ENCODE results near the gene DNASE1L3.

DNASE1L3 gene

DNA sequence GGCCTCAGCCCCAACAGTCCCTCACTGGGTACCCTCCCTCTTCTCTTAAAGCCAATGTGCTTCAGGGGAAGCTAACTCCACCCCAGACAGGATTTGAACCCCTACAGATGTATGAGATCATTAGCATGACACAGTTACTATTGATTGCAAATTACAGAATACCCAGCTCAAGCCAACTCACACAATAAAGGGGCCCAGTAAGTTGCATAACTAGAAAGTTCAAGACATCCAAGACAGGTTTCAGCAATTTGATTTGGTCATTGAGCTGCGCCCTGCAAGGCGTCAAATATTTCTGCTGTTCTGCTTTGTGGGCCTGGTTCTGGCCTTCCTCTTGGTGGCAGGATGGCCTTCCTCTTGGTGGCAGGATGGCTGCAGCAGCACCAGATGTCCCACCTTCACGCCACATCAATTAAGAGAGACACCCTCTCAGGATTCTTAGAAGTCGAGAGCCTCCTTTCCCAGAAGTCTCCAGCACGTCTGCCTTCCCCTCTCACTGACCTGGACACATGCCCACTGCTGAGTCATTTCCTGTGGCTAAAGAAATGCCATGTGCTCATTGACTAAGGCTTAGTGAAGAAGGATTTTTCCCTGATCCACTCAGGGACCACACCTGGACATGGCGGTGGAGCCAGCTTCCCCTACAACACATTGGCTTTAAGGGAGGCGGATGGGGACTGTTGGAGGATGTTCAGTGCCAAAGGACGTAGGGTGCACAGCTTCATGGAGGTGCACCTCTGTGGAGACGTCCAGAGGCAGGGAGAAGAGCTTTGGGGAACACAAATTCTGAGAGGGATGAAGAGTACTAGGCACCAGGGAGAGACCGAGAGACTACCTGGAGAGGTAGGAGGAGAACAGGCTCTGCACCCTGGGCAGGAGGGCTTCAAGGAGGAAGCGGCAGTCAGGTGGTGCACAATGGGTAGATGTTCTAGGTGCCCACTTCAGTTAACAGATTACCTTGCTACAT lies 49.1 kb downstream of the DNASE1L3 start:
- peak; percentile 26 for DNase-seq (ENCODE audit: low spot score)

DNA sequence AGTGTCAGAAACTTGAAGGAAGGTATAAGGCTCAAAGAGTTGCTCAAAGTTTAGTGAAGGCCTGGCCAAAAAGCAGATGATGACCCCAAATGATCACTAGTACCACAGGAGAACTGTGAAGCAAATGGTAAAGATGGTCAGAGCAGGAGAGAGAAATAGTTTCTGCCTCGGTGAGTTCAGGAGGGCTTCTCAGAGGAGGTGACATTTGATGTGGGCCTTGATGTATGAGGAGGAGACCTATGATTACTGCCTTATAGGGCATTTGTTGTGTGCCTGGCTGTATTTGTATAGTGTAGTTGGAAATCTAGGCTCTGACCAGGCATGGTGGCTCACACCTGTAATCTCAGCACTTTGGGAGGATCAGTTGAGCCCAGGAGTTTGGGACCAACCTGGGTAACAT lies 50.4 kb downstream of the DNASE1L3 start:
- no peak for DNase-seq (ENCODE audit: low spot score)

DNA sequence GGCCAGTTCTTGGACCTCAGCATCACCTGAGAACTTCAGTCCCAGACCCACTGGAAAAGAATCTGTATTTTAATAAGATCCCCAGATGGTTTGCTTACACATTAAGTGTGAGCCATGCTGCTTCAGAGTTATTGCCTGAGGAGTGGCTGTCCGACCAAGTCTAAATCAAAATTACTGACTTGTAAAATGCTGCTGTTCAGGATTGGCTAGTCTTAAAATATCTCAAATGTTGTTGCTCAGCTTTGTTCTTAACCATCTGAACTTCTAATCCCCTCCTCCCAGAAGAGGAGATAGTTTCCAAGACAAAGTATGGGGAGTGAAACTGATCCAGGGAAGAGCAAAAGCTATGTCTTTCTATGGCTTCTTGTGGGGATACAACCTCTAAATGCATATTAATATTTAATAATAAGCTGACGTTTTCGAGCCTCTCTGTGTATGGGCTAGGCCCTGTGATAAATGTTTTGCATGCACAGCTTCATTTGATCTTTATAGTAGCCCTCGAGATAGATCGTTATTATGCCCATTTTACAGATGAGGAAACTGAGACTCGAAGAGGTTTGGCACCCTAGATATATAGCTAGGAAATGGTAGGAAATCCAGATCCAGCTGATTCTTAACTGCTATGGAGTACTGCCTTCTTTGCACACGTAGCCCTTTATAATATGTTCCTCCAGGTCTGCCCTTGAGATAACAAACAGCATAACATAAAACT lies 52.2 kb downstream of the DNASE1L3 start:
- no peak for DNase-seq (ENCODE audit: low spot score)

DNA sequence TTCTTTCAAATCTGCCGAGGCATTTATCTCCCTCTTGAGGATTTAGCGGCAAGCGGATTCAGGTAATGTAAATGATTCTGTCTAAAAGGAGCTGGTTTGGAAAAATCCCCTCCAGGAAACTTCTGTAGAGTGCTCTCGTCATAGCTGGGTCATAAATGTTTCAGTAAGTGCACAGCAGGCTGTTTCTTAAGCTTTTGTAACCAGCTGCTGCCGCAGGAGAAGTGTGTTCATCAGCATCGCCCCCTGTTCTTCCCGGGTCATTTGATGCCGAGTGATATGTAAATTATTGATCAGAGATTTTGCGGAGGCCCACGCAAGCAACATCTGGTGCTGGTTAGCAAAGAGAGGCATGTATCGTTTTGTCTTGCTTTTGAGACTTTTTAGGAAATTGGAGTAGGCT lies 53.1 kb downstream of the DNASE1L3 start:
- DNase-seq (ENCODE audit: low spot score) = no peak

DNA sequence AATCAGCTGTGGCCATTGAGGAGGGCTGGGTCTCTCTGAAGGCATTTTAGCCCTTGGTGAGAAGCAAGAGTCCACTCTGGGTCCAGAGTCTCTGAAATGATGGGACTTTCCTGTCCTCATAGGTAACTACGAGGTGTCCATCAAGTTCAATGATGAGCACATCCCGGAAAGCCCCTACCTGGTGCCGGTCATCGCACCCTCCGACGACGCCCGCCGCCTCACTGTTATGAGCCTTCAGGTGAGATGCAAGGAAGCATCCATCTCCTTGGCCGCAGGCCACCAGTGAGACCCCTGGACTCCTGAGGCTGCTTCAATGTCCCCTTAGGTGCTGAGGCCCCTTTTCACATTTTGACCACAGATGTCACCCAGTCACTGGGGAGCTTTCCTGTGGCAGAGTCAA lies 54.9 kb downstream of the DNASE1L3 start:
- DNase-seq (ENCODE audit: low spot score) = no peak

DNA sequence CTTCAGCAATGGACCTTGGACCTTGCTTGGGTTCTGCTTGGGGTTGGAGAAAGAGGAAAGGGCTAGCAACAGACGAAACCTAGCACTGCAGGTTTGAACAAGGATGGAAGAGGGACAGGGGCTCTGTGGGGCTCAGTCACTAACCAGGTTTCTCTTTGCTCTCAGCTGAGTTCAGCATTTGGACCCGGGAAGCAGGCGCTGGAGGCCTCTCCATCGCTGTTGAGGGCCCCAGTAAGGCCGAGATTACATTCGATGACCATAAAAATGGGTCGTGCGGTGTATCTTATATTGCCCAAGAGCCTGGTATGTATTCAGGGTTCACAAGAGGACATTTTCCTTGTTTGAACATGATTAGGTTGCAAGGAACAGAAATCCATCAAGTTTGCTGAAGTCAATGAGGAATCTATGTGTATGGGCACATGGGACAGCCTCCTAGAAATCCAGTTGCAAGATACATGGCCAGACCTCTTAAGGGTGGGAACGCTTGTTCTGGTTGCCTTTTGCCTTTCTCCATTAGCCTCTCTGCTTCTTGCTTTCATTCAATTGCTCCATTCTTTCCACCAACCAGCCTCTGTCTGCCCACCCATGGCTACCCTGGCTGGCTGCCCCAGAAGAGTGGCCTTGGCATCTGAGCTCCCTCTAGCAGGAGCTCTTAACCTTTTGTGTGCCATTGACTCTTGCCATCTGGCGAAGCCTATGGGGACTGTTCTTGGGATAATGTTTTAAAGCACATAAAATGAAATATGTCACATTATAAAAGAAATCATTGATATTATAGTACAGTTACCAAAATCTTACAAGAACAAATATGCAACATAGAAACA lies 55.9 kb downstream of the DNASE1L3 start:
- no peak for DNase-seq (ENCODE audit: low spot score)

DNA sequence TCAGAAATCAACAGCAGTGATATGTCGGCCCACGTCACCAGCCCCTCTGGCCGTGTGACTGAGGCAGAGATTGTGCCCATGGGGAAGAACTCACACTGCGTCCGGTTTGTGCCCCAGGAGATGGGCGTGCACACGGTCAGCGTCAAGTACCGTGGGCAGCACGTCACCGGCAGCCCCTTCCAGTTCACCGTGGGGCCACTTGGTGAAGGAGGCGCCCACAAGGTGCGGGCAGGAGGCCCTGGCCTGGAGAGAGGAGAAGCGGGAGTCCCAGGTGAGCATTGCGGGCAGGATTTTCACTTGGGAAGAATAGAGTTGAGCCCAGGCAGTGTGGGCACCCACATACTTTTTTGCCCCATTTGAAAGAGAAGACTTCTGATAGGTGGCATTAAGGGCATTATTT lies 57.4 kb downstream of the DNASE1L3 start:
- no peak for DNase-seq (ENCODE audit: low spot score)

DNA sequence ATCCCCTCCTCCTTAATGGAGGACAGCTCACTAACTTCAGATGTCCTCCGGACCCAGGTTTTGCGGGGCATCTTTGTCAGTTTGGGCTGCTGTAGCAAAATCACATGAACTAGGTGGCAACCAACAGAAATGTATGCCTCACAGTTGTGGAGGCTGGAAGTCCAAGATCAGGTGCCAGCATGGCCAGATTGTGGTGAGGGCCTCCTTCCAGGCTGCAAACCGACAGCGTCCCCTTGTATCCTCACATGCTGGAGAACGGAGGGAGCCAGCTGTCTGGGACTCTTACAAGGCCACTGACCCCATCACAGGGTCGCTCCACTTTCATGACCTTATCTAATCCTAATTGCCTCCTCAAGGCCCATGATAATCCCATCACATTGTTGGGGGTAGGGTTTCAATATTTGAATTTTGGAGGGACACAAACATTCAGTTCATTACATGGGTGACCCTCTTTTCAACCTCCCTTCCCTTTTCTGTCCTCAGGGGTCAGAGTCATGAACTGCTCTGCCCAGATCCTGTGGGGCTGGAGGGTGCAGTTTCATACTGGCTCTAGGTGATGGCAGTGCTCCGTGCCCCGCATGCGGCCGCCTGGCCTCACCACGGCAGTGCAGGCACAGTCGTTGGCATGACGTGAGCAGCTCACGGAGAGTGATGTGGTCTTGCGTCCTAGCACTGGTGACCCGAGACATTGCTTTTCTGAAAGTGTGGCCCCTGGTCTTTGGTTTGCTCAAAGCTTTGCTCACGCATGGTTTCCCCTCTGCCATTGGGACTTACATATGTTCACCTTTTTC lies 58.4 kb downstream of the DNASE1L3 start:
- no peak for DNase-seq (ENCODE audit: low spot score)

DNA sequence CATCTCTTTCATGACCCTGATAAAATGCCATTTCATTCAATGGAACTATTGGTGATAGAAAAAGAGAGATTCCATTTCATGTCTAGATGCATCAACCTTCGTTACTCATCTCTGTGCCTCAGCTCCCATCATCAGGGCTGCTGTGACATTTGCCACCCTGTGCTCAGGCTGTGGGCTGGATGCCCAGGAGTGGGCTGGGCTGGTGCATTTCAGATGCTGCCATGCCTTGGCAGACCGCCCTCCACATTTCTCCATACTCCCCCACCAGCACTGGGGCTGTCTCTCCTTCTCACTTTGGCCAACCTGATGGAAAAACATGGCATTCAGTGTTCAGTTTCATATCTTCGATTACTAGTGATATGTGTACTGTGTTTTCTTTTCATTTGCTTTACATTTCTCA lies 59.1 kb downstream of the DNASE1L3 start:
- DNase-seq (ENCODE audit: low spot score) = no peak

DNA sequence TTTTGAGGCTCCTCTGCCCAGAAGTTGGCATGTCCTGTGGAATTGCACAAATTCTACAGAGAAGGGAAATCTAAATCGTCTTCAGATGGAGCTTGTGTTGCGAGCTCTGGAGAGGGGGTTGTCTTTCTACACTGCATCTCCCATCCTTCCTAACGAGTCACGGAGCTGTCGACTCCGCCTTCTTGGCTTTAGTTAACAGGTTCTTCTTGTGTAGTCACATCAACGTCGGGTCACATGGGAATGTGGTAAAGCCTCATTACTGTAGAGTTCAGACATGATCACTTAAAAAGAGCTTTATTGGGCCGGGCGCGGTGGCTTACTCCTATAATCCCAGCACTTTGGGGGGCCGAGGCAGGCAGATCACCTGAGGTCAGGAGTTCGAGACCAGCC lies 60.0 kb downstream of the DNASE1L3 start:
- no peak for DNase-seq (ENCODE audit: low spot score)

DNA sequence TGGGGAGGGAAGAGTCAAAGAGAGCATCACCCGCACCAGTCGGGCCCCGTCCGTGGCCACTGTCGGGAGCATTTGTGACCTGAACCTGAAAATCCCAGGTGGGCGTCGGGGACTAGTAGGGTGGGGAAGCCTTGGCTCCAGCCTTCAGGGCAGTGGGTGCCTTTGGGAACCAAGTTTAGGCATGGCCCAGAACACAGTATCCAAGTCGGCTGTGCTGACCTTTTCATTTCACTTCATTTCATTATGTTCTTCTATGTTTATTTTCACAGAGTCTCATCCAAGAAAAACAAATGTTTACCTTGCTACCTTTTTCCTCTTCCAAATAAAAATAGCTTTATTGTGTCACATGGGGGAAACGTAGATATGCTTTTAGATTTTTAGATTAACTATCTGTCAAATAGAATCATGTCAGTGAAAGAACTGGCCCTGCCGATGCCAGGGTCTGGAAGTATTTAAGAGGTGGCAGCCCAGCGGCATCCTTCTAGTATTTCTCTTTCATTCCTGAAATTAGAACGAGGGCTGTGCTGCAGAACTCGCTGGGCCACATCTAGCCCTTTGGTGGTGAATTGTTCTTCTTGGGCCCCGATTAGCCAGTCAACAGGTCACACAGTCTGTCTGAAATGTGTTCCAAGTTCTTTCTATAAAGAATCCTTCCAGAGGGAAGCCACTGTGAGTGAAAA lies 60.5 kb downstream of the DNASE1L3 start:
- DNase-seq (ENCODE audit: low spot score) = no peak

DNA sequence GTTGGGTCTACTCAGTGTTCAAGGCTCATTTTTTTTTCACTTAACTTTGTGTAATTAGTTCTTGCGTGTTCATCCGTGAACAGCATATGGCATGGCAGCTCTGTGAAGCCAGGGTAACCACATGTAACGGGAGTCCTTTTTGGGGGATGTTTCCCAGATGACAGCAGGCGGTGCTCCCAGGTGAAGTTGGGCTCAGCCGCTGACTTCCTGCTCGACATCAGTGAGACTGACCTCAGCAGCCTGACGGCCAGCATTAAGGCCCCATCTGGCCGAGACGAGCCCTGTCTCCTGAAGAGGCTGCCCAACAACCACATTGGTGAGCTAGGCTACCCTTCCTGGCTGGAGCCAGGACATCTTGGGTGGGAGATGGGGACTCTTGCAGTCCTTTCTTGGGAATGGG lies 62.7 kb downstream of the DNASE1L3 start:
- no peak for DNase-seq (ENCODE audit: low spot score)

DNA sequence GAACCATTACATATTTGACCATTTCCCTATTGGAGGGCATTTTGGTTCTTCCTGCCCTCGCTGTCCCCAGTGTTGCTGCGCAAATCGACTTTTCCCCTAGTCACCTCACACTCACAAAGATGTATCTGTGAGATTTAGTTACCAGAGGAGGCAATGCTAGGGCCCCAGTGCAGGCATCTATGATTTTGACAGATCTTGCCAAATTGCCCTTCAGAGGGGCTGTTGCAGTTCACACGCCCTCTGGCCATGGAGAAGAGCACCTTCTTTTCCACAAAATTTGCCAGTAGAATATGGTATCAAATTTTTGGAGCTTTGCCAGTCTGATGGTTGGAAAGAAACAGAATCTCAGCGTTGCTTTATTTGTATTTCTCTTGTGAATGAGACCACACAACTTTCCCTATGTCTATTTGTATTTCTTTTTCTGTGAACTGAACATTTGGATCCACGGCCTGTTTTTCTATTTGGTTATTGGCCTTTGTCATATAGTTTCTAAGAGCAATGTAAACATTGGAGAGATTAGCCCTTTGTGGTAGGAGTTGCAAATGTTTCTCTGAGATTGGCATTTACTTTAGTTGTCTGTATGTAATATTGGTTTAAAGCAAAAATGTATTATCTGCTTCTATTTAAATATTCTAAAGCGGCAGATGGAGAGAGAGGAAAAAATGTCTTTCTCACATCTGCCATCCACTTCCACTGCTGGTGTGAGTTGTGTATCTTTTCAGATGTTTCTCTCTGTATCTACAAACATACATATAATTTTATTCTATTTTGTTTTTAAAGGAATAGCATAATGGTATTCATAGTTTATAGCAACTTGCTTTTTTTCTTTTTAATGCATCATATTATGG lies 66.1 kb downstream of the DNASE1L3 start:
- no peak for DNase-seq (ENCODE audit: low spot score)

DNA sequence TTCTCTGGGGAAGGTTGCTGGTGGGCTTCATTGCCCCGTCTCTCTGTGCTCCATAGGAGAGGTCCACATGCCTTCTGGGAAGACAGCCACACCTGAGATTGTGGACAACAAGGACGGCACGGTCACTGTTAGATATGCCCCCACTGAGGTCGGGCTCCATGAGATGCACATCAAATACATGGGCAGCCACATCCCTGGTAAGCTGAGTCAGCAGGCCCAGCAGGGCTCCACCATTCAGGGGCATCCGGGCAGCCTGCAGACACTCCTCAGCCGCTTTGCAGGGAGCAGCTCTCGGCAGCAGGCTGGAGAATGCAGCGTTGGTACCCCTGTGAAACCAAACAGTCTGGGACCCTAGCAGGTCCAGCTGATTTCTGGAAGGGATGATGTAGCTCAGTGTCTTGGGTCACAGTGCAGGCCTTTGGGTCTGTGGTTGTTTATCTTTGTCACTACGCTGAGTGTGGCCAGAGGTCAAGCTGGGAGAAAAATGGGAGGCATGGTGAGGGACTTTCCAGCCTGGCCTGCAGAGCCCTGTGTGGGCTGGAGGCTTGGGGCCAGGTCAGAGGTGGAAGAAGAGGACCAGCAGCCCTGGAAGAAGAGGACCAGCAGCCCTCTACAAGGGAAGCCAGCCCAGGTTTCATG lies 67.2 kb downstream of the DNASE1L3 start:
- no peak for DNase-seq (ENCODE audit: low spot score)

Data from iPS-NIHi11 (cell line).